ENCODE data around the gene UBE2H.
"Not testable (repeated sequence)": the region's sequence is repeated elsewhere in the genome, so short reads cannot be mapped to it uniquely, and the experiment has no call there.

The UBE2H gene

DNA sequence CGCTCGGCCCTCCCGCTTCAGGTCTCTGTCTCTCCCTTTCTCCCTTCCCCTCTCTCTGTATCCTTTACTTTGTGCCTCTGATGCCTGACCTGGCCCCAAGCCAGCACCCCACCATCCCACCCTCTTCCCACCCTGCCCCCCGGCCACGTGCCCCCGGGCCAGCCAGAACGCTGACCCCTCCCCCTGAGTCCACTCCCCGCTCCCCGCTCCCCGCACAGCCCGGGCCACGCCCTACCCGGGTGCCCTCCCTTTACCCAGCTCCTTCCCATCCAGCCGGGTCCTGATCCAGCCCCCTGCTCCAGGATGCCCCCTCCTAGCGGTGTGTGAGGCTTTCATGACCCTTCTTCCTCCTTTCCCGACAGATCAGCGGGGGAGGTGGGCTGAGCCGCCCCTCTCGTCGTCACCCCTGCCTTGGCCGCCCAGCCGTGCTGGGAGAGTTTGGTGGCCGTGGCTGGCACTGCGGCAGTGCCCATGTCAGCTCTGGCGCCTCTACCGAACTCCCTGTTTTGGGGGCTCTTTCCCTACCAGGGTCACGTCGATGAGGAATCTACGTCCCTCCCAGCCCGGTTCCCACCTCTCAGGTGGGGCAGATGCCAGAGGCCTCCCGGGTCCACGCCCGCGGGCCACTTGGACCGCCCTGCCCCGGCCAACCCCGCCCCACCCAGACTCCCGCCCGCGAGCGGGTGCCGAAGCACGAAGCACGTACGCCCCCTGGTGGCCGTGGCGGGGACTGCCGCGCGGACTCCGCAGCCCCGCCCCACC, 127.4 kb downstream of the UBE2H start:
- Histone ChIP-seq H3K4me3 (ENCODE audit: low read depth, low read length) (peak overlapping the region; percentile 86), H3K27me3 (no peaks in the 10 kb centered on the region), H3K36me3 (no peaks in the 10 kb centered on the region), H3K4me1 (no peaks in the 10 kb centered on the region), H3K9me3 (no peaks in the 10 kb centered on the region)
- DNase-seq, result peak; percentile 92
- TF ChIP-seq, protein P1, sequence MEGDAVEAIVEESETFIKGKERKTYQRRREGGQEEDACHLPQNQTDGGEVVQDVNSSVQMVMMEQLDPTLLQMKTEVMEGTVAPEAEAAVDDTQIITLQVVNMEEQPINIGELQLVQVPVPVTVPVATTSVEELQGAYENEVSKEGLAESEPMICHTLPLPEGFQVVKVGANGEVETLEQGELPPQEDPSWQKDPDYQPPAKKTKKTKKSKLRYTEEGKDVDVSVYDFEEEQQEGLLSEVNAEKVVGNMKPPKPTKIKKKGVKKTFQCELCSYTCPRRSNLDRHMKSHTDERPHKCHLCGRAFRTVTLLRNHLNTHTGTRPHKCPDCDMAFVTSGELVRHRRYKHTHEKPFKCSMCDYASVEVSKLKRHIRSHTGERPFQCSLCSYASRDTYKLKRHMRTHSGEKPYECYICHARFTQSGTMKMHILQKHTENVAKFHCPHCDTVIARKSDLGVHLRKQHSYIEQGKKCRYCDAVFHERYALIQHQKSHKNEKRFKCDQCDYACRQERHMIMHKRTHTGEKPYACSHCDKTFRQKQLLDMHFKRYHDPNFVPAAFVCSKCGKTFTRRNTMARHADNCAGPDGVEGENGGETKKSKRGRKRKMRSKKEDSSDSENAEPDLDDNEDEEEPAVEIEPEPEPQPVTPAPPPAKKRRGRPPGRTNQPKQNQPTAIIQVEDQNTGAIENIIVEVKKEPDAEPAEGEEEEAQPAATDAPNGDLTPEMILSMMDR (IDR thresholded peaks at IDR 0.05; ENCODE audit: low read depth, low read length), result peak; percentile 45; the same call in 1 of the 2 replicates

DNA sequence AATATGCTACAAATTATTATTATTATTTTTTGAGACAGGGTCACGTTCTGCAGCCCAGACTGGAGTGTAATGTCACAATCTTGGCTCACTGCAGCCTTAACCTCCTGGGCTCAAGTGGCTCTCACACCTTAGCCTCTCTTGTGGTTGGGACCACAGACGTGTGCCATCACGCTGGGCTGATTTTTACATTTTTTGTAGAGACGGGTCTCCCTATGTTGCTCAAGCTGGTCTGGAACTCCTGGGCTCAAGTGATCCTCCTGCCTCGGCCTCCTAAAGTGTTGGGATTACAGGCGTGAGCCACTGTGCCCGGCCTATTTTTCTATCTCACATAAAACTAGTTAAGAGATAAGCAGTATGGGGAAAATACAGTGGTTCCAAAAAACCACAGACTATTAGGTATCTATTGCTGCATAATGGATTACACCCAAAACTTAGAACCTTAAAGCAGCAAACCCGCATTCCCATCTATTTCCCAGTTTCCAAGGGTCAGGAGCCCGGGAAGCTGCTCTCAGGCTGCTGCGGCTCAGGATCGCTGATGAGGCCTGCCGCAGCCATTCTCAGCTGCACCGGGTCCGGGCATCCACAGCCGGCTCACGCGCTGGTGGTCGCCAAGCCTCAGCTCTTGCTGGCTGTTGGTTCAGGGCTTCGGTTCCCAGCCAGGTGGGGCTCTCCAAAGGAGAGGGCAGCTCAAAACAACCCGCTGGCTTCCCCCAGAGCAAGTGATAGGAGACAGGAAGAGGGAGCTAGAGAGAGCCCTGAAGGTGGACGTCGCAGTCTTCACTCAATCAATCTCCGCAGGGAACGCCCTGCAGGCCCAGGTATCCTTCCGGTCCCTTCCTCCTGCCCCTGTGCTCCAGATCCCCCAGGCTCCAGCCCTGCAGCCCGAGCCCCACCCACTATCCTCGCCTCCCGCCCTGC, 128.2 kb downstream of the UBE2H start:
- Histone ChIP-seq H3K4me1 (no peaks in the 10 kb centered on the region), H3K9me3 (no peaks in the 10 kb centered on the region), H3K4me3 (ENCODE audit: low read depth, low read length) (peak overlapping the region; percentile 86), H3K36me3 (no peaks in the 10 kb centered on the region), H3K27me3 (no peaks in the 10 kb centered on the region)
- TF ChIP-seq, protein P1 (IDR thresholded peaks at IDR 0.05; ENCODE audit: low read depth, low read length), result peak; percentile 43
- DNase-seq, result no peak

DNA sequence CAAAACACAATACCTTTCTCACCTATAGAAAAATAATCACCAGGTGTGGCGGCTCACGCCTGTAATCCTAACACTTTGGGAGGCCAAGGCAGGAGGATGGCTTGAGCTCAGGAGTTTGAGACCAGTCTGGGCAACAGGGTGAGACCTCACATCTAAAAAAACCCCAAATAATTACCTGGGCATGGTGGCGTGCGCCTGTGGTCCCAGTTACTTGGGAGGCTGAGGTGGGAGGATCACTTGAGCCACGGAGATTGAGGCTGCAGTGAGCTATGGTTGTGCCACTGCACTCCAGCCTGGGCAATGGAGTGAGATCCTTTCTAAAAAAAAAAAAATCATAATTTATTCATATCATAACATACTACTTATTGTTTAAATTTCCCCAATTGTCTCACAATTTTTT, 129.6 kb downstream of the UBE2H start:
- not testable (repeated sequence) for H3K36me3 ChIP-seq; H3K9me3 ChIP-seq; H3K27me3 ChIP-seq; H3K4me3 ChIP-seq (ENCODE audit: low read depth, low read length); DNase-seq; H3K4me1 ChIP-seq

DNA sequence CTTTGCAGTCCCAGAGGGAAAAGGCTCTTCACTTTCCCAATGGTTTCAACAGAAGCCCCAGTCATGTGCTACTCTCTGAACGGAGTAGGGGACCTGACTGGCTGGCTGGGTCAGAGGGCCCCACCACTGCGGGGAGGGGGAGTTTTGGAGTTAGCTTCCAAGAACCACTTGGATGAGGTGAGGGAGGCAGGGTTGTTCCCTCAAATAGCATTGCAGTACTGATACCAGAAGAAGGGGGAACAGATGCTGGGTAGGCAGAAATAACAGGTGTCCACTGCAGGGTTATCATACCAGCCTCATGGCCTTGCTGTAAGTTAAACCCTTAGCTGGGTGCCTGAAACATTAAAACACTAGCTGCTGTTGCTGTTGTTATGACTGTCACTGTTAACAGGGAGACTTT, 131.3 kb downstream of the UBE2H start:
- Histone ChIP-seq H3K9me3 (no peaks in the 10 kb centered on the region; the same call in 1 of the 2 replicates), H3K4me1 (no peaks in the 10 kb centered on the region), H3K4me3 (ENCODE audit: low read depth, low read length) (no peak overlapping the region), H3K27me3 (no peaks in the 10 kb centered on the region), H3K36me3 (no peaks in the 10 kb centered on the region)
- no peak for DNase-seq
- TF ChIP-seq, protein P1 (IDR thresholded peaks at IDR 0.05; ENCODE audit: low read depth, low read length), result no peak

DNA sequence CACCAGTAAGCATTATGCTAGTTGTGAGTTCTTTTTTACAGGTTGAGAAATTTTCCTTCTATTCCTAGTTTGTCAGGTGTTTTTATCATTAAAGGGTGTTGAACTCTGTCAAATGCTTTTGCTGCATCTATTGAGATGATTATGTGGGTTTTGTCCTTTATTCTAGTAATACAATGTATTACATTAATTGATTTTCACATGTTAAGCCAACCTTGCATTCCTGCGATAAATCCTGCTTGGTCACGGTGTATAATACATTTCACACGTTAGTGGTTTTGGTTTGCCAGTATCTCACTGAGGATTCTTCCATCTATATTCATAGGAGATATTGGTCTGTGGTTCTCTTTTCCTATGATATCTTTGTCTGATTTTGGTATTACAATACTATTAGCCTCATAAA, 136.0 kb downstream of the UBE2H start:
- no peaks in the 10 kb centered on the region for H3K36me3 ChIP-seq
- no peaks in the 10 kb centered on the region; the same call in 1 of the 2 replicates for H3K9me3 ChIP-seq
- TF ChIP-seq, protein P1 (IDR thresholded peaks at IDR 0.05; ENCODE audit: low read depth, low read length), result no peak
- H3K27me3 ChIP-seq, result no peaks in the 10 kb centered on the region
- no peak for DNase-seq
- no peaks in the 10 kb centered on the region for H3K4me1 ChIP-seq
- H3K4me3 ChIP-seq (ENCODE audit: low read depth, low read length), result no peak overlapping the region

DNA sequence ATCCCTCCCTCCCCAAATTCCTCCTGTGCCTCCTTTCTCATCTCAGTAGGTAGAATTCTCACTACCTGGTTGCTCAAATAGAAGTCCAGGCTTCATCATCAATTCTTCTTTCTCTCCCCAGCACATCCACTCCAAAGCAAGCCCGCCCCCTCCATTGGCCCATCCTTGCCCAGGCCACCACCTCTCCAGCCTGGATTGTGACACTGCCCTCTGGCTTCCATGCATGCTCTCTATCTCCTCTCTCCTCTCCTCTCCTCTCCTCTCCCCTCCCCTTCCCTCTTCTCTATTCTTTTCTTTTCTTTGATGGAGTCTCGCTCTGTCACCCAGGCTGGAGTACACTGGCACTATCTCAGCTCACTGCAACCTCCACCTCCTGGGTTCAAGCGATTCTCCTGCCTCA, 144.9 kb downstream of the UBE2H start:
- DNase-seq, result no peak
- no peaks in the 10 kb centered on the region for H3K36me3 ChIP-seq
- H3K27me3 ChIP-seq, result no peaks in the 10 kb centered on the region
- H3K4me1 ChIP-seq, result peaks cover 10% of the 10 kb centered on the region
- no peak overlapping the region for H3K4me3 ChIP-seq (ENCODE audit: low read depth, low read length)
- H3K9me3 ChIP-seq, result no peaks in the 10 kb centered on the region
- TF ChIP-seq, protein P1 (IDR thresholded peaks at IDR 0.05; ENCODE audit: low read depth, low read length), result no peak

Data from BE2C (cell line).